Right lung (tissue), 10 donors: ENCODE results near the gene GYG2. TPM values are rescaled to one million over a fixed set of nuclear protein-coding genes. Genes with fewer than 3 reads are reported as not detected.
"Not testable (repeated sequence)": the region's sequence is repeated elsewhere in the genome, so short reads cannot be mapped to it uniquely, and the experiment has no call there.

Experiments used
- DNase-seq, 2 donors: peaks; one replicate each; pipeline ENCODE4 v3.0.0-alpha.2; 2013
- long read RNA-seq, 8 donors: transcript quantifications; one replicate each; lab custom pipeline, GENCODE V29; 2026
- polyA plus RNA-seq, 5 donors: library from polyadenylated mRNA; unstranded; fragments of 120-200 nt; gene quantifications; one replicate each; pipeline versions ENCODE4 v1.2.1 to v1.2.3, GENCODE V29; 2013; ENCODE audit warnings: inconsistent platforms in 1 of 5, low replicate concordance in 1 of 5; ENCODE audit not compliant: insufficient read length in 5 of 5, insufficient read depth in 1 of 5

GYG2 gene
- 10 to 100 TPM; 11.8 to 17.8 (median 12.8) TPM for polyA plus RNA-seq
- long read RNA-seq, donor 1, partial matches to known transcripts, result 0 of 1 reads
- long read RNA-seq, donor 1, other reads (novel, unspliced or antisense), result 0 of 1 reads
- long read RNA-seq, donor 2, result 0 reads
- long read RNA-seq, donor 3, result 0 reads
- long read RNA-seq, donor 4, result 0 reads
- long read RNA-seq, donor 5, partial matches to known transcripts, result 0 of 2 reads
- long read RNA-seq, donor 5, other reads (novel, unspliced or antisense), result 0 of 2 reads
- long read RNA-seq, donor 6, partial matches to known transcripts, result 0 of 1 reads
- long read RNA-seq, donor 6, other reads (novel, unspliced or antisense), result 0 of 1 reads
- long read RNA-seq, donor 7, result 0 reads
- long read RNA-seq, donor 8, partial matches to known transcripts, result 0 of 1 reads
- long read RNA-seq, donor 8, other reads (novel, unspliced or antisense), result 0 of 1 reads

DNA sequence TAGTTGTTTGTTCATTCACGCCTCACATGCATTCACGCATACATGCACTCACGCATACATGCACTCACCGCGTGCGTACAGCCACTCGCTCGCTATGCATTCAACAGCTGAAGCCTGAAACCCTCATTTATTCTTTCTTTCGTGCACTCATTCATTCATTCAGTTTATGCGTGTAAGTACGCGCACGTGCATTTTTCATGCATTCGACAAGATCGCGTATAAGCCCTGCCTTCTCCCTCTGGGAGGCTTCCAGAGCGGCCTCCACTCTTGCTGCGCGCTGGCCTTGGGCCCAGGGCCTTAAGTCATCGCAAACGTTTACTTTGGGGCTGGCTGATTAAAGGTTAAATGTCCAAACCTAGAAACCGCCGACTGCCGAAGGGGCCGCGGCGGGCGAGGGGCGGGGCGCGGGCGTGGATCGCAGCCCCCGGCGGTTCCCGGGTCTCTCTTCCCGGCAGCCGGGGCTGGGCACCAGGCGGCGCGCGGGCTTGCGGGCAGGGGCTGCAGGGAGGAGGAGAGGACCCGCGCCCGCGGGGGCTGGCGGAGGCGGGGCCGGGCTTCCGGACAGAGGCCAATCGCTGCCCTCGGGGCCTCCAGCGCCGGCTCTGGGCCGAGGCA, at the start of gene GYG2:
Gene GYG2 (plus strand): TSS at position 587 of the 615 bp plus-strand sequence. CDS start 1,259 bp downstream, outside the sequence.
- no peak for DNase-seq

DNA sequence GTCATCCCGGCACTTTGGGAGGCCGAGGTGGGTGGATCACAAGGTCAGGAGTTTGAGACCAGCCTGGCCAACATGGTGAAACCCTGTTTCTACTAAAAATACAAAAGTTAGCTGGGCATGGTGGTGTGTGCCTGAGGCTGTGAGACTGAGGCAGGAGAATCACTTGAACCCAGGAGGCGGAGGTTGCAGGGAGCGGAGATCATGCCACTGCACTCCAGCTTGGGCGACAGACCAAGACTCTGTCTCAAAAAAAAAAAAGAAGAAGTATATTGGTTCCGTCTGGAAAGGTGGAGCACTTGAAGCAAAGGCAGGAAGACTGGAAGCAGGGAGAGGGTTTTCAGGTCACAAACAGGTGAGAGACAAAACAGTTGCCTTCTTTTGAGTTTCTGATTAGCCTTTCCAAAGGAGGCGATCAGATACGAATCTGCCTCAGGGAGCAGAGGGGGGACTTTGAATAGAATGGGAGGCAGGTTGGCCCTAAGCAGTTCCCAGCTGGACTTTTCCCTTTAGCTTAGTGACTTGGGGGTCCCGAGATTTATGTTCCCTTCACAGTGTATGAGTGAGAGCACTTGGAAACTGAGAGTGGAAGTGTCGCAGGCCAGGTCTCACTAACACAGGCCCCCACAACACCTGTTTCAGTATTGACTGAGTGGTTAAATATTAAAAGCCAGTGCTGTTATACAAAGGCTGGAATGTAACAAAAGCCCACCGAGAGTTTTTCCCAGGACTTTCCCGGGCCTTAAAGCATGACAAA, 48.1 kb upstream of the GYG2 start:
- peak; percentile 15 to 23 for DNase-seq

DNA sequence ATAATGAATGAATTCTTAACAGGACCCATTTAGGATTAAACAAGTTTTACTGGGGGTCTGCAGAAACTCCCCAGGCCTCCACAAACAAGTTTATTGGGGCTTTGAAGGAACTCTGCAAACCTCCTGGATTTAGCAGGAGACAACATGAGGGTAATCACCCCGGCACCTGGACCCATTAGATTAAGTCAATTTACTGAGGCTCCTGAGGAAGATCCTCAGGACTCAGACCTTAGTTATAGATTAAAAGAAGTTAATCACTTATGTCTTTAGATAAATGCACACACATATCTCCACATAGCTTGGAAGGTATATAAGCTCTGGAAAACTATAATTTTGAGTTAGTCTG, 47.5 kb upstream of the GYG2 start:
- DNase-seq, result no peak

DNA sequence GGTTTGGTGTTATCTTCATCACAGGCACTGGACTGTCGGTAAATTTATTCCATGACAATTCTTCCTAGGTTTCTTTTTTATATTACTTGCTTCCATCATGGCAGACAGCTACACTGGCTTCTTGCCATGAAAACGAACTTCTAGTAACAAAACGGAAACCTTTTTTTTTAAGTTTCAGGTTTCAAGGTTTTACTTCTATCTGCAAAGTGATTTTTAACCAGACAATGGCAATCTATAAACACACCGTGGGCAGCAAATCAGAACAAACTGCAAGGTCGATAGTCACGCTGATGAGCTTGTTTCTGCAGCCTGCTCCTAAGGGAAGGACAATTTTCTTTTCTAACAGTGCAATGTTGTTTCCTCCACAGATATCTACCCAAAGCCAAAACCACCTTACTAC, 47.0 kb upstream of the GYG2 start:
- no peak for DNase-seq

DNA sequence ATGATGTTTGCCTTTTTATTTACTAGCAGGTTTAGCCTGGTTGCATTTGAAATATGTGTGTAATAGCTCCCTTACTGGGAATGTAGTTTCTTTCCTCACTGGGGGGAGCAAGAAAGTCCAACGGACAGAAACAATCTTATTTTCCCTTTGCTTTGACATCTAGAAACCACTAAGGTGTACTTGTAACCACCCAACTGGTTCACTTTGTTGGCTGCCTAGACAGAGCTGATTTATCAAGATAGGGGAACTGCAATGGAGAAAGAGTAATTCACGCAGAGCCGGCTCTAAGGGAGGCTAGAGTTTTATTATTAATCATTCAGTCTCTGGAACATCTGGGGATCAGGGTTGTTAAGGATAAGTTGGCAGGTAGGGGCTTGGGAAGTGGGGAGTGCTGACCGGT, 46.6 kb upstream of the GYG2 start:
- no peak for DNase-seq

DNA sequence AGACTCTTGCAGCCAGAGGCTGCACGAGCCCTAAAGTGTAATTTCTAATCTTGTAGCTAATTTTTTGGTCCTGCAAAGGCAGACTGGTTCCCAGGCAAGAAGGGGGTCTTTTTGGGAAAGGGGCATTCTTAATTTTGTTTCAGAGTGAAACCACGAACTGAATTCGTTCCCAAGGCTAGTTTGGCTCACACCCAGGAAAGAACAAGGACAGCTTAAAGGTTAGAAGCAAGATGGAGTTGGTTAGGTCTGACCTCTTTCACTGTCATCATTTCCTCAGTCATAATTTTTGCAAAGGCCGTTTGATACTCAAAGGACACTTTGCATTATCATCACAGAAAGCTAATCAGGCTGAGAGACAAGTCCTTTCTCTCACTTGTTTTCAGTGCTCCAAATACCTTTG, 46.0 kb upstream of the GYG2 start:
- no peak for DNase-seq

GRCh38 chrX:2784026-2784425, 44.7 kb upstream of the GYG2 start:
- DNase-seq, result no peak

- DNase-seq, result no peak
Observed at GRCh38 chrX:2785538-2785937, 43.2 kb upstream of the GYG2 start.

DNA sequence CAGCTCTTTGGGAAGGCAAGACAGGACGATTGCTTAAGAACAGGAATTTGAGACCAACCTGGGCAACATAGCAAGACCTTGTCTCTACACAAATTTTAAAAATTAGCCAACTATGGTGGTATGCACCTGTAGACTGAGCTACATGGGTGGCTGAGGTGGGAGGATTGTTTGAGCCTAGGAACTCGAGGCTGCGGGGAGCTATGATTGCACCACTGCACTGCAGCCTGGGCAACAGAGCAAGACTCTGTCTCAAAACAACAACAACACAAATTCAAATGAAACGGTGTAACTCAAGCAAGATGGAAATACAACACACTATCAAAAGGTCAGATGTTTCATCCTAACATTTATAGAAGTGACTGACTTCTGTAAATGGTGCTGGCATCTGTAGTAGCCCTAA, 39.8 kb upstream of the GYG2 start:
- no peak for DNase-seq

DNA sequence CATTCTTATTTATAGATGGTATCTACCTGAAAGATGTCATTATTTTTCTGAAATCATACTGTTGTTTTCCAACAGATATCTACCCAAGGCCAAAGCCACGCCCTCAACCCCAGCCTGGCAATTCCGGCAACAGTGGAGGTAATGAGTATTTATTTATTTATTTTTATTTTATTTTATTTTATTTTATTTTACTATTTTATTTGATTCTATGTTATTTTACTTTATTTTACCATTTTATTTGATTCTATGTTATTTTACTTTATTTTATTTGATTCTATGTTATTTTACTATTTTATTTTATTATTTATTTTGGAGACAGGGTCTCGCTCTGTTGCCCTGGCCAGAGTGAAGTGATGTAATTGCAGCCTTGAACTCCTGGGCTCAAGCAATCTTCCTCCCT, 39.2 kb upstream of the GYG2 start:
- DNase-seq, result no peak

GRCh38 chrX:2793752-2794151, 35.0 kb upstream of the GYG2 start:
- DNase-seq, result no peak

GRCh38 chrX:2794336-2794735, 34.4 kb upstream of the GYG2 start:
- DNase-seq, result no peak

DNA sequence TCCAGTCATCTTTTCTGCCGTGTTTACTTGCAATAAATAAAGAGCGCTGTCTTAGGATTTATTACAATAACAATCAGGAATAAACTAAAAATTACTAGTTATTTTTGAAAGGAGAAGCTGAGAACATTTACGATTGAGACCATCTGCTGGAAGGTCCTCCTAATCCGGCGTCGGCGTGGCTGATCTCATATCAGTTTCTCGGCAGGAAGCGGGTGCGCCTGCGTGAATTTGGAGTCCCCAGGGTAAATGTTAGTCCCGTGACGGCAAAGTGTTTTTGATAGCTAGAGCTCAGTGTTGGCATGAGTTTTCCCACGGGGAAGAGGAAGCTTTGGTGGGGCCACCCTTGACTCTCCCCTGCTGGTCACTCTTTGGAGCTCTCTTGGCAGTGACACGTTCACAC, 31.9 kb upstream of the GYG2 start:
- not testable (repeated sequence) for DNase-seq

DNA sequence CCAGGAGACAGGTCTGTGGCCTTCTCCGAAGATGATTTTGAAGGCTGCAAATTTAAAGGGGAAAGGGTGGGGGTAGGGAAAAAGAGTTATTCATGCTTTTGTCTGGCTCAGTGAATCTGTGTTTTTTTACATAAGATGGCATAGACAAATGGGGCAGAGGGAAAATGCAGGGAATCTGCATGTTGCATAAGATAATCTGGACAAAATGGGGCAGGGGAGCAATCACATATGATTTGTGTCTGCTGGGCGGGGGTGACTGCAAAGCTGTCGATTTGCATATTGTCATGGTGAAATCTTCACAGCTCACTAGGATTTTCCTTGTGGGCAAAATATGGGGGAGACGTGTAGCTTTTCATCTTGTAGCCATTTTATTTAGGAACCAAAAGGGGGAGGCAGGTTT, 29.4 kb upstream of the GYG2 start:
- DNase-seq, result no peak

DNA sequence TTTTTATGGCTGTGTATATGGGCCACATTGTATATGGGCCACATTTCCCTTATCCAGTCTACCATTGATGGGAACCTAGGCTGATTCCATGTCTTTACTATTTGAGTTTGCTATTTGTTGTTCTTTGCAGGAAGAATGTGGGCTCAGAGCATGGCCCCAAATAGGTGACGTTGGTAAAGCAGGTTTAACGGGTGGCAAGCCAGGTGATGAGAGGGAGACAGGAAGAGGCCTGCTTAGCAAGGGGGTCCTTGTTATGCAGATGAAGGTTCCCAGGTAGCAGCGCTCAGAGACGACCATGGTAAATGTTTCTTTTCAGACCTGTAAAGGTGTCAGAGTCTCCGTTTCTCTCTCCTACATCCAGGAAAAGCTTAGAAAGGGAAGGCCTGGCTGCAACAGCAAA, 28.8 kb upstream of the GYG2 start:
- DNase-seq, result not testable (repeated sequence)

- no peak for DNase-seq
Observed at GRCh38 chrX:2801223-2801622, 27.5 kb upstream of the GYG2 start.

DNA sequence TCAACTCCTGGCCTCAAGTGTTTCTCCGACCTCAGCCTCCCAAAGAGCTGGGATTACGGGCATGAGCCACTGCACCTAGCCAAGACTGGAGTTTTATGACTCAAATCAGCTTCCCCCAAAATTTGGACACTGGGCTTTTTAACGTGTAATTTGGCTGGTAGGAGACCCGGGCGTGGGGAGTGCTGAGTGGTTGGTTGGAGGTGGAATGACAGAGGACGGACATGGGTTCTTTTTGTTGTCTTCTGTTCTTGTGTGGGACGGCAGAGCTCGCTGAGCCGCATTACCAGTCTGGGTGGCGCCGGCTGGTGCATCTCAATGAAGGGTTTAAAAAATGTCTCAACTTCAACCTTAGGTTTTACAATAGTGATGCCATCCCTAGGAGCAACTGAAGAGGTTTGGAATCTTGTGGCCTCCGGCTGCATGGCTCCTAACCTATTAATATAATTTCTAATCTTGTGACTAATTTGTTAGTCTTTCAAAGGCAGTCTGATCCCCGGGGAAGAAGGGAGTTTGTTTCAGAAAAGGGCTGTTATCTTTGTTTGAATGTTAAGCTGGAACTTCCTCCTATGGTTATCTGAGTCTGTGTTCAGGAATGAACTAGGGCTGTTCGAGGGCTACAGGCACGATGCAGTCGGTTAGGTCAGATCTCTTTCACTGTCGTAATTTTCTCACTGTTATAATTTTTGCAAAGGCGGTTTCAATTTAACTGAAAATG, 26.2 kb upstream of the GYG2 start:
- DNase-seq, result not testable (repeated sequence)

GRCh38 chrX:2803486-2803885, 25.2 kb upstream of the GYG2 start:
- DNase-seq, result not testable (repeated sequence)

DNA sequence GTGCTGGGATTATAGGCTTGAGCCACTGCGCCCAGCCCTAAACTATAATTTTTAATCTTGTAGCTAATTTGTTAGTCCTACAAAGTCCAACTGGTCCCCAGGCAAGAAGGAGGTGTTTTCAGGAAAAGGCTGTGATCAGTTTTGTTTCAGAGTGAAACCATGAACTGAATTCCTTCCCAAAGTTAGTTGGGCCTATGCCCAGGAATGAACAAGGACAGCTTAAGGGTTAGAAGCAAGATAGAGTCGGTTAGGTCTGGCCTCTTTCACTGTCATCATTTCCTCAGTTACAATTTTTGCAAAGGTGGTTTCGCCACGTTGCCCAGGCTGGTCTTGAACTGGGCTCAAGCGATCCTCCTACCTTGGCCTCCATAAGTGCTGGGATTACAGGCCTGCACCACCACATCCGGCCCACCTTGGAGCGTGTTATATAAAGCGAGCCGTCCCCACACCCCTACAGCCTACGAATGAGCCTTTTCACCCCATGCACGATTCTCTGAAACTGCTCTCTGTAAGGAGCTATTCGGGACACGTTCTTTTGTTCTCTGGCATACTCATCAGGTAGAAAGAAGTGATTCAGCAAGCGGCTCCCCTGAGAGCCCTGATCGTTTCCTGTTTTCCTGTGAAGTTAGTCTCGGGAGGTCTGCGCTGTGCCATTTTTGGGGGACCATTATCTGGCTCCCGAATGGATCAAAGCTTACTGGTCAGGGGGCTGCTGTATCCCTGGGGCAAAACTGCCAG, 24.5 kb upstream of the GYG2 start:
- DNase-seq, result not testable (repeated sequence)

GRCh38 chrX:2804858-2805257, 23.9 kb upstream of the GYG2 start:
- DNase-seq, result not testable (repeated sequence)

- no peak for DNase-seq
Observed at GRCh38 chrX:2811271-2811670, 17.5 kb upstream of the GYG2 start.
